Esophagus muscularis mucosa (tissue), 3 donors: Measurements from ENCODE around the gene MOB1B.
"Not testable (repeated sequence)": the region's sequence is repeated elsewhere in the genome, so short reads cannot be mapped to it uniquely, and the experiment has no call there.

Experiments used
- POLR2A ChIP-seq: fragments of 450-650 bp; IDR thresholded peaks from one replicate; pipeline ENCODE4 v1.6.1; 2017; ENCODE audit warnings: antibody characterized with exemption, moderate library complexity, mild to moderate bottlenecking, low read depth
- POLR2AphosphoS5 ChIP-seq, 2 donors: sonication (generic); formaldehyde crosslinking; IDR thresholded peaks; one replicate each; pipeline ENCODE4 v1.6.1; 2017; ENCODE audit warnings: antibody characterized with exemption in 2 of 2
- TF ChIP-seq, protein P1 (sequence below), 3 experiments: fragments of 200-600 bp in 2 of 3; fragments of 450-650 bp in 1 of 3; sonication (generic) in 2 of 3; IDR thresholded peaks; one replicate each; pipeline ENCODE4 v1.5.1; 2017 to 2019; ENCODE audit warnings: antibody characterized with exemption in 3 of 3, mild to moderate bottlenecking in 2 of 3, moderate library complexity in 1 of 3

DNA sequence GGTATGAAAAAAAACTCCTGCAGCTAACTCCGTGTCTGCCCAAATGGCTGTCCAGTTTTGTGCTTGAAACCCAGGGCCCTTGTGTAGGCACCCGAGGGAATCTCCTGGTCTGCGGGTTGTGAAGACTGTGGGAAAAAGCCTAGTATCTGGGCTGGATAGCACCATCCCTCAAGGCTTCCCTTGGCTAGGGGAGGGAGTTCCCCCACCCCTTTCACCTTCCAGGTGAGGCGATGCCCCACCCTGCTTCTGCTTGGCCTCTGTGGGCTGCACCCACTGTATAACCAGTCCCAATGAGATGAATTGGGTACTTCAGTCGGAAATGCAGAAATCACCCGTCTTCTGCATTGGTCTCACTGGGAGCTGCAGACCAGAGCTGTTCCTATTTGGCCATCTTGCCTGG, 102.9 kb downstream of the MOB1B start:
- TF ChIP-seq POLR2A; POLR2AphosphoS5 (IDR thresholded peaks at IDR 0.05): not testable (repeated sequence)
- TF ChIP-seq, protein P1, sequence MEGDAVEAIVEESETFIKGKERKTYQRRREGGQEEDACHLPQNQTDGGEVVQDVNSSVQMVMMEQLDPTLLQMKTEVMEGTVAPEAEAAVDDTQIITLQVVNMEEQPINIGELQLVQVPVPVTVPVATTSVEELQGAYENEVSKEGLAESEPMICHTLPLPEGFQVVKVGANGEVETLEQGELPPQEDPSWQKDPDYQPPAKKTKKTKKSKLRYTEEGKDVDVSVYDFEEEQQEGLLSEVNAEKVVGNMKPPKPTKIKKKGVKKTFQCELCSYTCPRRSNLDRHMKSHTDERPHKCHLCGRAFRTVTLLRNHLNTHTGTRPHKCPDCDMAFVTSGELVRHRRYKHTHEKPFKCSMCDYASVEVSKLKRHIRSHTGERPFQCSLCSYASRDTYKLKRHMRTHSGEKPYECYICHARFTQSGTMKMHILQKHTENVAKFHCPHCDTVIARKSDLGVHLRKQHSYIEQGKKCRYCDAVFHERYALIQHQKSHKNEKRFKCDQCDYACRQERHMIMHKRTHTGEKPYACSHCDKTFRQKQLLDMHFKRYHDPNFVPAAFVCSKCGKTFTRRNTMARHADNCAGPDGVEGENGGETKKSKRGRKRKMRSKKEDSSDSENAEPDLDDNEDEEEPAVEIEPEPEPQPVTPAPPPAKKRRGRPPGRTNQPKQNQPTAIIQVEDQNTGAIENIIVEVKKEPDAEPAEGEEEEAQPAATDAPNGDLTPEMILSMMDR (IDR thresholded peaks at IDR 0.05) = not testable (repeated sequence)
